Measurements from ENCODE around the gene AOPEP. TPM values are rescaled to one million over a fixed set of nuclear protein-coding genes. Genes with fewer than 3 reads are reported as not detected.

The AOPEP gene
- total and polyA plus RNA-seq, 2 of the 13 experiments (the other 11 are each of a cell fraction or from before 2014, with no cell fraction given): 22.2 to 41.6 TPM

DNA sequence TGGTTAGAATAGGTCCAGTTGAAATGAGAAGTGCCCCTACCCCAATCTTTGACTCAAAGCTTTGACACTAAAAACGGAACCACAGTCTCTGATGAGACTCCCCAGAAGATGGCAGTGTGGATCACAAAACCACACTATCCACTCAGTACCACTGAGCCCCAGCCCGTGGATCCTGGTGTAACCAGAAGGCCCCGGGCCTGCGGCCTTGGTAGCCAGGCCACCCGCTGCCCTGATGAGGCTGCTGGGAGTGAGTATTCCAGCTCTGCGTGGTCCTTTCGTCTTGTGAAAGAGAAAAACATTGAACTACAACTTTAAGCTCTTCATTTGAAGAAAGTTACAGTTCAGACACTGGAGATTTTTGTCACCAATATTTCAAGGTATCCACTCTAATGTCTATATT lies 45.0 kb upstream of the AOPEP start (continued):
- TF ChIP-seq NR2C2 (CRISPR knock-in tag; IDR thresholded peaks at IDR 0.05; ENCODE audit: borderline replicate concordance): no peak
- TF ChIP-seq MLLT10 (CRISPR knock-in tag; IDR thresholded peaks at IDR 0.05): no peak
- no peak for TF ChIP-seq ZBTB7B (CRISPR knock-in tag; IDR thresholded peaks at IDR 0.05)
- 0 out of 2 replicates have a peak, but pooled peaks have one; percentile 25 for TF ChIP-seq ERF (CRISPR knock-in tag; IDR thresholded peaks at IDR 0.05)
- TF ChIP-seq, protein P1, sequence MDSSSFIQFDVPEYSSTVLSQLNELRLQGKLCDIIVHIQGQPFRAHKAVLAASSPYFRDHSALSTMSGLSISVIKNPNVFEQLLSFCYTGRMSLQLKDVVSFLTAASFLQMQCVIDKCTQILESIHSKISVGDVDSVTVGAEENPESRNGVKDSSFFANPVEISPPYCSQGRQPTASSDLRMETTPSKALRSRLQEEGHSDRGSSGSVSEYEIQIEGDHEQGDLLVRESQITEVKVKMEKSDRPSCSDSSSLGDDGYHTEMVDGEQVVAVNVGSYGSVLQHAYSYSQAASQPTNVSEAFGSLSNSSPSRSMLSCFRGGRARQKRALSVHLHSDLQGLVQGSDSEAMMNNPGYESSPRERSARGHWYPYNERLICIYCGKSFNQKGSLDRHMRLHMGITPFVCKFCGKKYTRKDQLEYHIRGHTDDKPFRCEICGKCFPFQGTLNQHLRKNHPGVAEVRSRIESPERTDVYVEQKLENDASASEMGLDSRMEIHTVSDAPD (CRISPR knock-in tag; IDR thresholded peaks at IDR 0.05): no peak
- no peak for TF ChIP-seq ZNF556 (CRISPR knock-in tag; IDR thresholded peaks at IDR 0.05; ENCODE audit: borderline replicate concordance)
- TF ChIP-seq, protein P2, sequence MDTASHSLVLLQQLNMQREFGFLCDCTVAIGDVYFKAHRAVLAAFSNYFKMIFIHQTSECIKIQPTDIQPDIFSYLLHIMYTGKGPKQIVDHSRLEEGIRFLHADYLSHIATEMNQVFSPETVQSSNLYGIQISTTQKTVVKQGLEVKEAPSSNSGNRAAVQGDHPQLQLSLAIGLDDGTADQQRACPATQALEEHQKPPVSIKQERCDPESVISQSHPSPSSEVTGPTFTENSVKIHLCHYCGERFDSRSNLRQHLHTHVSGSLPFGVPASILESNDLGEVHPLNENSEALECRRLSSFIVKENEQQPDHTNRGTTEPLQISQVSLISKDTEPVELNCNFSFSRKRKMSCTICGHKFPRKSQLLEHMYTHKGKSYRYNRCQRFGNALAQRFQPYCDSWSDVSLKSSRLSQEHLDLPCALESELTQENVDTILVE (CRISPR knock-in tag; IDR thresholded peaks at IDR 0.05): 0 out of 2 replicates have a peak, but pooled peaks have one; percentile 28
- TF ChIP-seq CHCHD3 (CRISPR knock-in tag; IDR thresholded peaks at IDR 0.05): no peak
- TF ChIP-seq YEATS2 (CRISPR knock-in tag; IDR thresholded peaks at IDR 0.05; ENCODE audit: borderline replicate concordance): peak; percentile 51; the same call in 1 of the 2 replicates
- TF ChIP-seq SALL1 (CRISPR knock-in tag; IDR thresholded peaks at IDR 0.05): peak; percentile 58
- no peak for TF ChIP-seq HES4 (CRISPR knock-in tag; IDR thresholded peaks at IDR 0.05; ENCODE audit: borderline replicate concordance)
- no peak for TF ChIP-seq ZNF350 (CRISPR knock-in tag; IDR thresholded peaks at IDR 0.05; ENCODE audit: borderline replicate concordance, low read depth)
- TF ChIP-seq HNRNPH1 (optimal IDR thresholded peaks at IDR 0.05; ENCODE audit: low read depth, low read length): no peak
- TF ChIP-seq SALL2 (CRISPR knock-in tag; IDR thresholded peaks at IDR 0.05): 0 out of 2 replicates have a peak, but pooled peaks have one; percentile 34
- no peak for TF ChIP-seq SIX4 (CRISPR knock-in tag; IDR thresholded peaks at IDR 0.05)
- TF ChIP-seq, protein P3, sequence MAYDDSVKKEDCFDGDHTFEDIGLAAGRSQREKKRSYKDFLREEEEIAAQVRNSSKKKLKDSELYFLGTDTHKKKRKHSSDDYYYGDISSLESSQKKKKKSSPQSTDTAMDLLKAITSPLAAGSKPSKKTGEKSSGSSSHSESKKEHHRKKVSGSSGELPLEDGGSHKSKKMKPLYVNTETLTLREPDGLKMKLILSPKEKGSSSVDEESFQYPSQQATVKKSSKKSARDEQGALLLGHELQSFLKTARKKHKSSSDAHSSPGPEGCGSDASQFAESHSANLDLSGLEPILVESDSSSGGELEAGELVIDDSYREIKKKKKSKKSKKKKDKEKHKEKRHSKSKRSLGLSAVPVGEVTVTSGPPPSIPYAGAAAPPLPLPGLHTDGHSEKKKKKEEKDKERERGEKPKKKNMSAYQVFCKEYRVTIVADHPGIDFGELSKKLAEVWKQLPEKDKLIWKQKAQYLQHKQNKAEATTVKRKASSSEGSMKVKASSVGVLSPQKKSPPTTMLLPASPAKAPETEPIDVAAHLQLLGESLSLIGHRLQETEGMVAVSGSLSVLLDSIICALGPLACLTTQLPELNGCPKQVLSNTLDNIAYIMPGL (CRISPR knock-in tag; IDR thresholded peaks at IDR 0.05; ENCODE audit: borderline replicate concordance in 1 of 2, low read depth in 1 of 2): peak; percentile 52 to 71; a peak in 2 of 4 replicates
- TF ChIP-seq, protein P4, sequence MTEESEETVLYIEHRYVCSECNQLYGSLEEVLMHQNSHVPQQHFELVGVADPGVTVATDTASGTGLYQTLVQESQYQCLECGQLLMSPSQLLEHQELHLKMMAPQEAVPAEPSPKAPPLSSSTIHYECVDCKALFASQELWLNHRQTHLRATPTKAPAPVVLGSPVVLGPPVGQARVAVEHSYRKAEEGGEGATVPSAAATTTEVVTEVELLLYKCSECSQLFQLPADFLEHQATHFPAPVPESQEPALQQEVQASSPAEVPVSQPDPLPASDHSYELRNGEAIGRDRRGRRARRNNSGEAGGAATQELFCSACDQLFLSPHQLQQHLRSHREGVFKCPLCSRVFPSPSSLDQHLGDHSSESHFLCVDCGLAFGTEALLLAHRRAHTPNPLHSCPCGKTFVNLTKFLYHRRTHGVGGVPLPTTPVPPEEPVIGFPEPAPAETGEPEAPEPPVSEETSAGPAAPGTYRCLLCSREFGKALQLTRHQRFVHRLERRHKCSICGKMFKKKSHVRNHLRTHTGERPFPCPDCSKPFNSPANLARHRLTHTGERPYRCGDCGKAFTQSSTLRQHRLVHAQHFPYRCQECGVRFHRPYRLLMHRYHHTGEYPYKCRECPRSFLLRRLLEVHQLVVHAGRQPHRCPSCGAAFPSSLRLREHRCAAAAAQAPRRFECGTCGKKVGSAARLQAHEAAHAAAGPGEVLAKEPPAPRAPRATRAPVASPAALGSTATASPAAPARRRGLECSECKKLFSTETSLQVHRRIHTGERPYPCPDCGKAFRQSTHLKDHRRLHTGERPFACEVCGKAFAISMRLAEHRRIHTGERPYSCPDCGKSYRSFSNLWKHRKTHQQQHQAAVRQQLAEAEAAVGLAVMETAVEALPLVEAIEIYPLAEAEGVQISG (CRISPR knock-in tag; IDR thresholded peaks at IDR 0.05): peak; percentile 37; the same call in 1 of the 2 replicates
- no peak for TF ChIP-seq SAFB2 (CRISPR knock-in tag; IDR thresholded peaks at IDR 0.05; ENCODE audit: borderline replicate concordance, low read depth)
- TF ChIP-seq HNRNPLL (IDR thresholded peaks at IDR 0.05; ENCODE audit: low read depth, low read length, poor library complexity, severe bottlenecking): no peak
- no peak for TF ChIP-seq ZNF720 (CRISPR knock-in tag; IDR thresholded peaks at IDR 0.05)
- no peak for TF ChIP-seq ELF4 (CRISPR knock-in tag; IDR thresholded peaks at IDR 0.05; ENCODE audit: borderline replicate concordance)
- TF ChIP-seq ZNF430 (CRISPR knock-in tag; IDR thresholded peaks at IDR 0.05): no peak
- TF ChIP-seq FOXA3 (CRISPR knock-in tag; IDR thresholded peaks at IDR 0.05): 0 out of 2 replicates have a peak, but pooled peaks have one; percentile 12
- TF ChIP-seq ZNF703 (CRISPR knock-in tag; IDR thresholded peaks at IDR 0.05; ENCODE audit: borderline replicate concordance): no peak
